HUDEP-2 (cell line): ENCODE results near the gene GJC1.
A peak's percentile ranks its signal among the peaks of the same experiment; 100 is the strongest.
"Not testable (repeated sequence)": the region's sequence is repeated elsewhere in the genome, so short reads cannot be mapped to it uniquely, and the experiment has no call there.

Experiments
- DNase-seq, 76 experiments: peaks; one replicate each; lab custom pipeline; 2025; ENCODE audit not compliant: unreplicated experiment in 76 of 76; lab: John Stamatoyannopoulos, UW

GJC1 gene

DNA sequence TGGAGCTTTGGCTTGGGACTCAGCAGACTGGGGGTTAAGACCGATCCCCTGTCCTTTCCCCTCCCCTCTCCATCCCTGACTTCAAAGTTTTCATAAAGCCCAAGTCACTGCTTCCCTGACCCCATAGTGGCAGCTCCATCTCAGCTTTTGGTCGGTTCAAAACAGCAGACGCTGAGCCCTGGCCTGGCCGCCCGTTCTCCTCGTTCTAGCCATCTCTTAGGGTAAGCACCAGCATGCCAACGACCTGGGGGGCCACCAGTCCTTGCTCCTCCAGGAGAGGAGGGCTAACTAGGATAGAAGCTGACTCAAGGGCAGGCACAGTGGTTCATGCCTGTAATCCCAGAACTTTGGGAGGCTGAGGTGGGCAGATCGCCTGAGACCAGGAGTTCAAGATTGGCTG is 16.1 kb upstream of the GJC1 start:
- DNase-seq, result no peak

DNA sequence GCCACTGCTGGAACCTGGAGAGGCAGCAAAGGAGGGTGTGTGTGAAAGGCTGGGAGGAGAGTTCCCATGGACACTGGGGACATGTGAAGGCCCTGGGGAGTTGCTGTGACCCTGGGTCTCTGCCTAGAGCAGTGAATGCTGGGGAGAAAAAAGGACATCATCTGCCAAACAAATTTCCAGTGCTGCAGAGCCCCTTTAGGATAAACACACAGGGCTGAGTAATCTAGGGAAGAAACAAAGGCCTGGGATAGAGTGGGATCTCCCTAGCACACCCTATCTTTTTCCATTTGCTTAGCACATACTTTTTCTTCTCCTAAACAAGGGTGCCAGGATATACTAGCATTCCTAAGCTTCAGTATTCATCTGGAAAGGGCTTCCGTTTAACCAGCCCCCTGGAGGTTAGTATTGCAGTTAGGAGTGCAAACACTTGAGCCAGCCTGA is 14.3 kb upstream of the GJC1 start:
- no peak for DNase-seq

DNA sequence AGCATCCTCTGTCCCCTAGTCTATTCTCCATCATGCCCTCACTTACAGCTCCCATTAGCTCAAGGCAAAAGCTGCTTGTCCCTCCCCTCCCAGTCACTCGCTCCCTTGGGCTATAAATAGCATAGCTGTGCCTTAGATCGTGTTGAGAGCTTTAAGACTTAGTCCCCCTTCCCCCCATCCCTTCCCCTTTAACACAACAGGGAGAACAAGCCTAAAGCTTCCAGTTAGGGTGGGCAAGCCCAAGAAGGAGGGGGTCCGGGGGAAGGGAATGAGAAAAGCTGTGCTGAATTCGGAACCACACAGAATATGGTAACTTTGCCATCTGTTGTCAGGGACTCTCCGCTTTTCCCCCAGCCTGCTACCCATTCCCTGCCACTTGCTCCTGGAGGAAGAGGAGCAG is 12.7 kb upstream of the GJC1 start:
- no peak for DNase-seq

DNA sequence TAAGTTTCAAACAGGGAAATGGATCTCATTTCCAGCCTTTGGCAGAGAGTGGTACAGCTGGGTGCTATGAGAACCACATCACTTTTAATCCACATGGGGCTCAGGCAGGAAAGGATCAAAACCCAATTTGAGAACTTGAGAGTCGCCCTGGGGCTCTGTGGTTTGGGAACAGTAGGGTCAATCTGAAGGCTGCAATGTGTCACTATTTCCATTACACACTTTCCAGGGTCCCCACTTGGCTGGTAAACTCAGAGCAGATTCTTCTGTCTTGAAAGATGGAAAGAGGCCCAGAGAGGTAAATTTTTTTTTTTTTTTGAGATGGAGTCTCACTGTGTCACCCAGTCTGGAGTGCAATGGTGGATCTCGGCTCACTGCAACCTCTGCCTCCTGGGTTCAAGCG is 10.8 kb upstream of the GJC1 start:
- DNase-seq, result peak in 1 of 76 experiments; percentile 6

DNA sequence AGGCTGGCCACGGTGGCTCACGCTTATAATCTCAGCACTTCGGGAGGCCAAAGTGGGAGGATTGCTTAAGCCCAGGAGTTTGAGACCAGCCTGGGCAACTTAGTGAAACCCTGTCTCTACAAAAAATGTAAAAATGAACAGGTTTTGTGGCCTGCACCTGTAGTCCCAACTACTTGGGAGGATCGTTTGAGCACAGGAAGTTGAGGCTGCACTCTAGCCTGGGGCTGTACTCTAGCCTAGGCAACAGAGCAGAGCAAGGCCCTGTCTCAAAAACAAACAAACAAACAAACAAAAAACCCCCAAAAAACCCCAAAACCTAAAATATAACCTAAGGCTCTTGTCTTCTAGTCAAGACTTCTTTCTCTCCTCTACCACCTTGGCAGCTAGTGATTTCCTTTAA is 10.2 kb upstream of the GJC1 start:
- DNase-seq, result no peak

DNA sequence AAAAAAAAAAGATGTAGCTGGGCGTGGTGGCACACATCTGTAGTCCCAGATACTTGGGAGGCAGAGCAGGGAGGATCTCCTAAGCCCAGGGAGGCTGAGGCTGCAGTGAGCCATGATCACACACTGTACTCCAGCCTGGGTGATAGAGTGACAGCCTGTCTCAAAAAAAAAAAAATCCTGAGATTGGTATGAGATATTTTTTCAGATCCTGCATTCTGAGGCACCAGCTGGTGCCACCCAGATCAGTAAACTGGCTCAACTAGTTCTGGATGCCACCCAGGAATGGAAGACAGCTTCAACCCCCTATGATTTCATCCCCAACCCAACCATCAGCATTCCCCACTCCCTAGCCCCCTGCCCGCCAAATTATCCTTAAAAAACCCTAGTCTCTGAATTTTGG is 7.1 kb upstream of the GJC1 start:
- DNase-seq, result no peak

DNA sequence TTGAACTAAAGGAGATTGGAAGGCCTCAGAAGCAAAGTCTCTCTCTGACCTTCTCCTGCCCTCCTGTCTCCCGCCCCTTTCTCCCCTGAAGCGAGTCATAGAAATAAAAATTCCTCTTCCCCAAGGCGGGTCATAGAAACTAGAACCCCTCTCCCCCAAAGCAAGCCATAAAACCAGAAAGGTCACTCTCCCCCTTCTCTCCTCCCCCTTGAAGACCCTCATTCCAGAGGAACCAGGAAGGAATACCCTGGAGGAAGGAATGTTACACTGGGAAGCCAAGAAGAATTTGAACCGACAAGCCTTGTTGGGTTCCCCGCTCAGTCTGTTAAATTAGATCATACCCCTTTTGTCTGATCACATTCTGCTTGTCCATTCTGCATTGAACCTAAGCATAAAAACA is 2.7 kb upstream of the GJC1 start:
- no peak for DNase-seq

DNA sequence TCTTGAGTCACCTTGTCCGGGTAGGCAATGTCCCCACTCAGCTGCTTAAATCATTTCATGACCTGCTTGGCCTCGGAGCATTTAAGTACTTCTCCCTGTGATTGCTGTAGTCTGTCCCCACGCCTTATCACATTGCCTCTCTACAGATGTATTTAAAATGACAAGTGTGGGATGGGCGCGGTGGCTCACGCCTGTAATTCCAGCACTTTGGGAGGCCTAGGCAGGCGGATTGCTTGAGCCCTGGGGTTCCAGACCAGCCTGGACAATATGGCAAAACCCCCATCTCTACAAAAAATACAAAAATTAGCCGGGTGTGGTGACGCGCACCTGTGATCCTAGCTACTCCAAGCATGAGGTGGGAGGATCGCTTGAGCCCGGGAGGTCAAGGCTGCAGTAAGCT is 1.3 kb upstream of the GJC1 start:
- DNase-seq, result peak in 2 of 76 experiments; percentile 53 to 60

DNA sequence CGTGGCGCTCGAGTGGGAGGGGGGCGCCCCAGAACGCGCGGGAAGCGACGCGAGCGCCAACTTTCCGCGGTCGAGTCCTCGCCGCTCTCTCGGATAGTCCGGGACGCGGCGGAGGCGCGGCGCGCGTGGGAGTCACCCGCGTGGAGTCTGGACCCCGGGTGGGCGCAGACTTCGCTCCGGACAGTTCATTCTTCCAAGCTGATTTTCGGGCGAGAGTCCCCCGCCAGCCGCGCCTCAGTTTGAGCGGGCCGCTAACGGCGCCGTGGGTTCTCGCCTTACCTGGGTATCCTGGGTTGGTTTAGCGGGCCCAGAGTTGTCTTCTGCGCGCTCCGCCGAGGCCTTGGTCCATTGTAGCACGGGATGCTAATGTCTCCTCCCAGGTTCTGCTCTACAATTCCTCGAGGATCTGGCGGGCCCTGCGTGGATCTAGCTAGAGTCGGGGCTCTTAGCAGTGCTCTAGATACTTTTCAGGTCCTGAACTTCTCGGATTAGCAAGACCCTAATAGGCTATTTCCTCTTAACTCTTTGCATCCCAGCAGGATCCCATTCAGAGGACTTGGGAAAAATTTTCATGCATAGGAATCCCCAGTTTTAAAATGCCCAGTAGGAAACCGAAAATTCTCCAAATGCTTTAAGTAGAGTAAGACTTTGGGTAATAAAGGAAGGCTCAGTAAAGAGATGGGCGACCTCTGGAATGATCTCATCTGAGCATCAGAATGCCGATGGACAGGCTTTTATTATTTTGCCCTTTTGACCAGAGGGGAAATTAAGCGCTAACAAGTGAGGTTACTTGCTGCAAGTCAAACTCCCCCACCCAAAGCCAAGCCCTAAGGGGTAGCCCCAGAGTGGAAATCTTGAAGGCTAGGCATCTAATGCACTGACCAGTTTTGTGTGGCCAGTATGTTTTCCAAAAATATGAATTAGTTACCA is 537 bp upstream of the GJC1 start:
- peak in 2 of 76 experiments; percentile 68 for DNase-seq

DNA sequence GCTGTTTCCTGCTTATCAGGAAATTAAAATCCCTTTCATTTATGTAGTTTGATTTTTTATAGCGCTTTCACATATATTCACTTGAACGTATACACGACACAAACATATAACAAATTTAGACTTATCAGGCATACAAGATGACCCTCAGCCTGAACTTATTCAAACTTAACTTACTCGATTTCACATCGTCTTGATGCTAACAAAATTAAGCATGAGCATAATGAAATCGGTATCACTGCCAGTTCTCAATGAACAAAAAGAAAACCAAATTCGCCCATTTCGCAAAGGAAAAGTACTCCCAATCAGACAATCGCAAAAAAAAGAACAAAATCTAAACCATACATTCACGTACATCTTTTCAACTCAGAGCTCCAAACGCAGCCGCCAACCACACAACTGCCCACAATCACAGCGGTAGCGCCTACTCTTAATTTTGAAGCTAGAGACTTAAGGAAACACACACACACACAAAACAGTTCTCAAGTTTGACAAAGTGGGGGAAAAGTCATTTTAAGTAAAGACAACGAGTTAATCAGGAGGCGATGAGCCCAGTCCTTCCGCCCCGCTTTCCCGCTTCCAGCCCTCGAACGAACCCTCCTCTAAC is 1.1 kb downstream of the GJC1 start:
- DNase-seq, result peak in 1 of 76 experiments; percentile 51

DNA sequence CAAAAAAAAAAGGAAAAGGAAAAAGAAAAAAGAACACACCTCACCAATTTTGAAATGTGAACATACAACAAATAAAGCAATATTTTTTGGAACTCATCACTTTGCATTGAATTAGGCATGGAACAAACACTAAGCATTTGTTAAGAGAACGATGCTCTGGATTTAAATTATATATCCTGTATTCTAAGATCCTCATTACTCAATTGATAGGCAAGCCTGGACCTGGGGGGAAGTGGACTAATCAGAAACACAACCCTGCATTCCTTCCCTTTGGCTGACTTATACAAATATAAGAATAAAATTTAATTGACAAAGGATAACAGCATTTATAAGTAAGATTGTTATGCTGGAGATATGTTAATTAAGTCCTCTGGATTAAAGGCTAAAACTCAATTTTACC is 2.2 kb downstream of the GJC1 start:
- no peak for DNase-seq

DNA sequence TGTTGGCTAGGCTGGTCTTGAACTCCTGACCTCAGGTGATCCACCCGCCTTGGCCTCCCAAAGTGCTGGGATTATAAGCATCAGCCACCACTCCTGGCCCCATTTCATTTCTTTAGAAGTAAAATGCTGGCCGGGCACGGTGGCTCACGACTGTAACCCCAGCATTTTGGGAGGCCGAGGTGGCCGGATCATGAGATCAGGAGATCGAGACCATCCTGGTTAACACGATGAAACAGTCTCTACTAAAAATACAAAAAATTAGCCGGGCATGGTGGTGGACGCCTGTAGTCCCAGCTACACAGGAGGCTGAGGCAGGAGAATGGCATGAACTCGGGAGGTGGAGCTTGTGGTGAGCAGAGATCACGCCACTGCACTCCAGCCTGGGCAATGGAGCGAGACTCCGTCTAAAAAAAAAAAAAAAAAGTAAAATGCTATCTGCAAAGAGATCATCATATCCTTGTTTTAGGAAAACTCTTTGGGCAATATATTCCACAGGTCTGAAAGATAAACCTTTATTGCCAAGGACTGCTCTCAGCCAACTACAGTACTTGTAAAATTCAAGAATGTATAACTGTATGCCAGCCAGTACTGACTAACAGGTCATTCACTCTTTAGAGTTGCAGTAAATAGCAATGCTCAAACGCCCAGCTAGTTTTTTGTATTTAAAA is 3.8 kb downstream of the GJC1 start:
- peak in 1 of 76 experiments; percentile 31 for DNase-seq

DNA sequence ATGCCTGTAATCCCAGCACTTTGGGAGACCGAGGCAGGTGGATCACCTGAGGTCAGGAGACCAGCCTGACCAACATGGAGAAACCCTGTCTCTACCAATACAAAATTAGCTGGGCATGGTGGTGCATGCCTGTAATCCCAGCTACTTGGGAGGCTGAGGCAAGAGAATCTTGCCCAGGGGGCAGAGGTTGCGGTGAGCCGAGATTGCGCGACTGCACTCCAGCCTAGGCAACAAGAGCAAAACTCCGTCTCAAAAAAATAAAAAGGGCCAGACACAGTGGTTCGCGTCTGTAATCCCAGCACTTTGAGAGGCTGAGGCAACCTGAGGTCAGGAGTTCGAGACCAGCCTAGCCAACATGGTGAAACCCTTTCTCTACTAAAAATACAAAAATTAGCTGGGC is 4.9 kb downstream of the GJC1 start:
- DNase-seq, result not testable (repeated sequence)

DNA sequence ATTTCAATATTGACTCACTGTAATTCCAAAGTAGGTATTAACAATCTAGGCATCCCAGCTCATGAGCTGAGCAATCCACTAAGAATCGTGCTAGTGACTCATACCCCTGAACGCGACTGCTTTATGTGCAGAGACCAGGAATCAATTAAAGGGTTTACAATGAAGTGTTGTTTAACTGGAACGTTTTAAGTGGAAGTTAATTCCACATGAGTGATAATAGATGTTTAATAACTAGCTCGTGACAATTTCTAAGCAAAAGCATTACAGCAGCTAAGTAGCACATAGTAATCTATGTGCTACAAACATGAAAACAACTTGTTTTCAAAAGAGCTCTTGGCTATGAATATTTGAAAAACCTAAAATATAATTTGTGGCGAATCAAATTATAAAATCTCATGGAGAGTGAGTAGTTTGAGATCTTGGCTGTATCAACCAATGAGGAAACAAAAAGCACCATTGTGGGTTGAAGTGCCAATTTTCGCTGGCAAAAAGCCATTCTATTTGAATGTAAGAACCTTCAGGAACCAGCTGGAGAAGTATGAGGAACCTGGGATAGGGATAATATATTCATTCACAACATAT is 9.4 kb downstream of the GJC1 start:
- DNase-seq, result no peak

DNA sequence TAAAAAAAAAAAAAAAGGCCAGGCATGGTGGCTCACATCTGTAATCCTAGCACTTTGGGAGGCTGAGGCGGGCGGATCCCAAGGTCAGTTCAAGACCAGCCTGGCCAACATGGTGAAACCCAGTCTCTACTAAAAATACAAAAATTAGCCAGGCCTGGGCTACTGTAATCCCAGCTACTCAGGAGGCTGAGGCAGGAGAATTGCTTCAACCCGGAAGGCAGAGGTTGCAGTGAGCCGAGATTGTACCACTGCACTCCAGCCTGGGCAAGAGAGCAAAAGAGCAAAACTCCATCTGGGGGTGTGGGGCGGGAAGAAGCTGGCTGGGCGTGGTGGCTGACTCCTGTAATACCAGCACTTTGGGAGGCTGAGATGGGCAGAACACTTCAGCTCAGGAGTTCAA is 11.6 kb downstream of the GJC1 start:
- not testable (repeated sequence) for DNase-seq

DNA sequence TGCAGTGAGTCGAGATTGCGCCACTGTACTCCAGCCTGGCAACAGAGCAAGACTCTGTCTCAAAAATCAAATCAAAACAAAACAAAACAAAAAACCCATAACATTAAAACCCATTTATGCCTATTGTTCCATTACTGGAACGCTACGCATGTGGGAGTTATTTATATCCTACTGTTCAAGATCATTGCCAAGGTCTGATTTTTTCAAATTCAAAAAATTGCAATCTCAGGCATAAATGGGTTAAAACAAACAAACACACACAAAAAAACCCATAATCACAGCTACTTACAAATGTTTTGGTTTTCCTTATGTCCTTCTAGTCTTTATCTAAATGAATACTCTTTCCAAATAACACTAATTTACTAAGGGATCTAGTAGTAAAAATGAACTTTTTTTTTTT is 17.8 kb downstream of the GJC1 start:
- DNase-seq, result no peak

DNA sequence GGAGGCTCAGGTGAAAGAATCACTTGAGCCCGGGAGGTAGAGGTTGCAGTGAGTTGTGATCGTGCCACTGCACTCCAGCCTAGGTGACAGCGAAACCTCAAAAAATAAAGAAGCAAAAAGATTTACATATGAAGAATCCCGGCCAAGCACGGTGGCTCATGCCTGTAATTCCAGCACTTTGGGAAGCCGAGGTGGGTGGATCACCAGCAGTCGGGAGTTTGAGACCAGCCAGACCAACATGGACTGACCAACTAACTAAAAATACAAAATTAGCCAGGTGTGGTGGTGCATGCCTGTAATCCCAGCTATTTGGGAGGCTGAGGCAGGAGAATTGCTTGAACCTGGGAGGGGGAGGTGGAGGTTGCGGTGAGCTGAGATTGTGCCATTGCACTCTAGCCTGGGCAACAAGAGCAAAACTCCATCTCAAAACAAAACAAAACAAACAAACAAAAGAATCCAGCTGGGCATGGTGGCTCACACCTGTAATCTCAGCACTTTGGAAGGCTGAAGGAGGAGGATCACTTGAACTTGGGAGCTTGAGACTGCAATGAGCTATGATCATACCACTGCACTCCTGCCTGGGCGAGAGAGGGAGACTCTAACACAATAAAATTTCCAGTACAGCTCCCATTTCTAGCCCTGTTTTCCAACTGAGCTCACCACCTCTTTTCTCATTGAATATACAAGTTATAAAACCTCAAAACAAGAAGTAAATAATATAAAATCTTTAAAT is 21.3 kb downstream of the GJC1 start:
- DNase-seq, result not testable (repeated sequence)

DNA sequence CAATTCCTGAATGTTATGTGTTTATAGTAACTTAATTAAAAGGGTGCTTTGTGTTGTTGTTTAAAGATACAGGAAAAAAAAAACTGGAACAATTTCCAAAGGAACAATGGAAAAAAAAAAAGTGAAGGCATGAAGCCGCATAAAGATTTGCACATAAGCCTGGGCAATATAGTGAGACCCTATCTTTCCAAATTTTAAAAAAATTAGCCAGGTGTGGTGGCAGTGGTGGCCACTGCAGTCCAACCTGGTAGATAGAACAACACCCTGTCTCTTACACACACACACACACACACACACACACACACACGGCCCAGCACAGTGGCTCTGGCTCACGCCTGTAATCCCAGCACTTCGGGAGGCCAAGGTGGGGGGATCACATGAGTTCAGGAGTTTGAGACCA is 21.9 kb downstream of the GJC1 start:
- DNase-seq, result no peak

DNA sequence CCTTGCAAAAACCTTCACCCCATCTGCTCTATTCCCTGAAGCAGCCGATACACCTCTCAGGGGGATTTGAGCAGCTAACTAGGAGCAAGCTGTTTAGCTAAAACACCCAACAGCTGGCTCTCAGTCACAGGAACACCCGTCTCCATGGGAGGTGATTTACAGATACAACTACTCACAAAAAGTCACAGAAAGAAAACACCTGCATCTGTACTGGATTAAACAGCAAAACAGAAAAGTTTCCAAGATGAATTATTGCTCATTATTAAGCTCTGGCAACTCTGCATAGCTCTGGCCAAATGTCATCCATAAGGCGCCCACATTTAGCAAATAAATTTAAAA is 22.3 kb downstream of the GJC1 start:
- no peak for DNase-seq

DNA sequence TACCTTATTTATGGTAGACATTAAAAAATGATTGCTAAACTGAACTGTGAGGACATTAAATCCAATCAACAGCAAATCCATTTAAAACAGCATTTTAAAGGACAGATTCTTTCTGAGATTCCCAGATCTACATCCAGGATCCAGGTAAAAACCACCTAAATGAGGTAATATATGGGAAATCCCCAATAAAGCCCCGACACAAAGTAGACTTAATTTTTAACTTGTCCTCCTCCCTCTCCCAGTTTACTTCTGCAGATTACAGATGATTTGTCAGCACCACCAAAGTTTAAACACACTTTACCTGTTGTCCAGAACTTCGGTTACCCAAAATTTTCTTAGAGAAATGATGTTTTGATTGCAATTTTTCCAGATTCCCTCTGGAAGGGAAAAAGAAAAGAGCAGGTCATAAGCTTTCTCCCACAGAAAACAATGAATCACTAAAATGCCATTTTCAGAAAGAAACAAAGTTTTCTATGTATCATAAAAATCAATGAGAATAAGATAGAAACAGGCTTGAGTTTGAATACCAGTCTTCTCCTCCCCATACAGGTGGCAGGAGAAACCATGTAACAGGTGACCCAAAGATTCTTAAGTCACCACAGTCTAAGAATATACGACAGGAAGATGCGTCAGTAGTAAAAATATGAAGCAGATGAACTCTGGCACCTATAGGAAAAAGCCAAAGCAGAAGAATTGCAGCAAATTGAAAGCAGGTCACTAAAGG is 22.8 kb downstream of the GJC1 start:
- no peak for DNase-seq
